Measurements from ENCODE around the gene PHAF1.
"Not testable (repeated sequence)": the region's sequence is repeated elsewhere in the genome, so short reads cannot be mapped to it uniquely, and the experiment has no call there.

The PHAF1 gene

DNA sequence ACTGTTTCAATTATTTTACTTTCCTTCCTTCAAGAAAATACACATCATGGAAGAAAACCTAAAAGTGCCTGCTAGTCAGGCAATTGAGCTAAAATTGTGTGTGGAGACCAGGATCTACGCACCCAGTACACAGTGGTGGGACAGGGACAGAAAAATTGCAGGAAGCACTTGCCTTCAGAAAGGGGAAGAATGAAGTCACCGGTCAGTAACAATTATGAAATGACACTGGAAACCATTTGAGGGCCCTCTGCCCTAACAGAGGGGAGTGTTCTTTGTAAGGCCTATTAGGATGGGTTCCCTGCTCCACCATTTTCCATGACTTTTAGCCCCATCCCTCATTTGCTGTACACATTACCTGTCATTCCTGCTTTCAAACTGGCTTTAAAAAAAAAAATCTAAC lies 4.5 kb upstream of the PHAF1 start:
- no peak for DNase-seq

DNA sequence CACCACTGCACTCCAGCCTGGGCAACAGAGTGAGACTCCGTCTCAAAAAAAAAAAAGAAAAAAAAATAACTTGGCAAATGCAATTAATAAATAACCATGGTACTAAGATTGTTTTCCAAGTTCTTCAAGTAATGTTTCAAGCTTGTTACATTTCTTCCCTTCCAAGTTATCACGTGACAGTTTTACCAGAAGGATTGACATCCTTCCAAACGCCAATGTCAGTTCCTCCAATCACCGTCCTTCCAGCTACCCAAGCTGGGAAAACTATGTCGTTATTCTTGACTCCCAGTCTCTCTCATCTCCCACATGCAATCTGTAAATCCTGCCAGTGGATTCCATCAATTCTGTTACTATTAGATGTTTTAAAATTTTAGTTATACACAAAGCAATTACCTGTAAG lies 3.9 kb upstream of the PHAF1 start:
- no peak for DNase-seq

DNA sequence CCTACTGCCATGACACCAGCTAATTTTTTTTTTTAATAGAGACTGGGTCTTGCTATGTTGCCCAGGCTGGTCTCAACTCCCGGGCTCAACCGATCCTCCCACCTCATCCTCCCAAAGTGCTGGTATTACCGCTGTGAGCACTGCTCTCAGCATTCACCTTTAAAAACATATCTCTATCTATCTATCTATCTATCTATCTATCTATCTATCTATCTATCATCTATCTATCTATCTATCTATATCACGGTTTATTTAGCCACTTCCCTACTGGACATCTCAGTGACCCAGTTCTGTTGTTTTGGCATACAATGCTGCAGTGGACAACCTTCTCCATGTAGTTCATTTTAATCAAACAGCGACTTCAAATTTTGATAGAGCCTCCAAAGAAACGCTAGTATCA lies 1.3 kb upstream of the PHAF1 start:
- no peak for DNase-seq

DNA sequence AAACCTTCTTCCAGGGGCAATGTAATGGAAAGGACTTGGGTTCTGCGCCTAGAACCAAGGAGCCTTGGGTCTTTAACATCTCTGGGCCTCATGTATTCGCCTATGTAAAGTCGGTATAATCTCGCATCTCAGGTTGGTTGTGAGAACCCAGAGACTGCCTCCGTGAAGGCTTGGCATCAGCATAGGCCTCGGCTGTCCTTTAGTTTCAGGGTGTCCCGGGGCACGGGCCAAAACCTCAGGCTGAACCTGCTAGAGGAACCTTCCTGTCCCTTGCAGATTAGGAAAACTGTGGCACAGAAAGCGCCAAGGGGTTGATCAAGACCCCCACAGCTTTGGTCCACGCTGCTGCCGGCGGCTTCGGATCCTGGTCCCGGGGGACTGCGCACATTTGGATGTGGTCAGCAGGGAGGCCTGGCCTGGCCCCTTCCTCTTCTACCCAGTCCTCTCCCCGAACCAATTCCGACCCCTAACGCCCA lies 772 bp upstream of the PHAF1 start:
- DNase-seq = no peak

DNA sequence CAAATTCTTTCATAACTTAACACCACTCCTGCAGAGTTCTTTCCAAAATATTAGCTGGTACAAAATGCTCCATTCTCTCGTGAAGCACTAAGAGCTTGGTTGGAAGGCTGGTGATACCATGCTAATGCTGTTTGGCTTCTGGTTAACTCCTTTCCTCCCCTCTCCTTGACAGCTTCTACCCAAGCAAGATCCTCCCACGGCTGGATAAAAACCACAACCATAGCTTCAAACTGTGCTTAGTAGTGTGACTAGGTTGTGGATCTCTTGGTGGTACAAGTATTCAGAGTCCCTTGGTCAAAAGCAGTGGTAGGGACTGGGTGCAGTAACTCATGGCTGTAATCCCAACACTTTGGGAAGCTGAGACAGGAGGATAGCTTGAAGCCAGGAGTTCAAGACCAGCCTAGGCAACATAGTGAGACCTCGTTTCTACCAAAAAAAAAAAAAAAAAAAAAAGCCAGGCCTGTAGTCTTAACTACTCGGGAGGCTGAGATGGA lies 2.3 kb downstream of the PHAF1 start:
- DNase-seq = no peak

DNA sequence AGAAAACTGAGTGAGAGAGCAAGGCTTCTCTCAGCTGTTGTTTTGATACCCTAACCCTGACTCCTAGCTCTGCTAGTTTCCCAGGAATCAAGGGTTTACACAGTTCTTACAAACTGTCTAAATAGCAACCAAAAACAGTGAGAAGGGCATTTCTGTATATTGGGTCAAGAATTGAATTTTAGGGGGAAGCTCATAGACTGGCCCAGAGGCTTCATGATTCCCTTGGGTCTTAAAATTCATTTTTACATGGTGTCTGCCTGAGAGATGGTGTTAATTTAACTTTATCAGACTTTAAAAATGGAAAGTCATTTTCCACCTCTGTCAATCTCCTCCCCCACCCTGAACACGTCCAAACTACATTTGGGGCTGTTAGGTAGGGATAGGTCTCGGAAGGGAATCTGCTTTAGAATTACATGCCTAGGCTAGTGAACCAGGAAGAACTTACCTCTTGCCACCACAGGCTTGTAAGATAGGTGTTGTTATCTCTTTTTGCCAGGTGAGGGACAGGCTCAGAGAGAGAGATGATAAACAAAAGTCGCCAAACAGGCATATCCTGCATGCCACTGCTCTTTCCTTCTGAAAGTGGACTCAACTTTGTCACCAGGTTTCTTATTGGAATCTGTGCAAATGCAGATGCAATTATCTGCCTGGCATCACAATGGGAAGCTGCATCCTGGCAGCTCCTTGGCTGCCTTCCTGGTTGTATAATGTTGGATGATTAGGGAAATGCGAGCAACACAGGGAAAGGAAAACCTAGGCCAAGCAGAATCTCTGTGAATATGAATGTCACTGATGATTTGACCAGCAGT lies 3.1 kb downstream of the PHAF1 start:
- DNase-seq = peak; percentile 35

DNA sequence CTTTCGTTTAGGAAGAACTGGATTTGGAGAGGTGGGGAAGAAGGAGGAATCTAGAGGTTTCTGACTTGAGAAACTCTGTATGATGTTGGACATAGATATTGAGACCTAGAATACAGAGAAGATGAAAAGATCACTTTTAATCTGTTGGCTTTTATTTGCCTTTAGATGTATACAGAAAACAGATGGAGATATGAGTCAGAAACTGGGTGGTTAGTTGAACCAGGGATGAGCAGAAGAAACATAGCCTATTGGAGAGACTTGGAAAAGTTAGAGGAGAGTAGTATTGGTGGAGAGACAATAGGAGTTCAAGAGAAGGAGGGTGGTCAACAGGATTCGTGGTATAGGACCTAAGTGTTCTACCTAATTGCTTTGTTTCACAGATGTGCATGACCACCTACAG lies 5.1 kb downstream of the PHAF1 start:
- no peak for DNase-seq

DNA sequence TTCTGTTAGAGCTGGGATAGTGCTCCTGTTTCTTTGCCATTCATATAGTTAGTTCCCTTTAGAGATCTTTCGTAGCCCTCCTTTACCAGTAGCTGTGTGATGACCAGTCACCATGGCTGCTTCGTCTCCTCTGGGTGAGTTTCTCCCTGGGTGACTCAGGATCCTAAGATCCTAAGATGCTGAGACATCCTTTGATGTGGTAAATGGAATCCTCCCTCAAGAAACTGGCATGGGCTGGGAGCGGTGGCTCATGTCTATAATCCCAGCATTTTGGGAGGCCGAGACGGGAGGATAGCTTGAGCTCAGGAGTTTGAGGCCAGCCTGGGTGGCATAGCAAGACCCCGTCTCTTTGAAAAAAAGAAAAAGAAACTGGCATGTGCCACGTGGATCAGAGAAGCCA lies 5.9 kb downstream of the PHAF1 start:
- DNase-seq = no peak

DNA sequence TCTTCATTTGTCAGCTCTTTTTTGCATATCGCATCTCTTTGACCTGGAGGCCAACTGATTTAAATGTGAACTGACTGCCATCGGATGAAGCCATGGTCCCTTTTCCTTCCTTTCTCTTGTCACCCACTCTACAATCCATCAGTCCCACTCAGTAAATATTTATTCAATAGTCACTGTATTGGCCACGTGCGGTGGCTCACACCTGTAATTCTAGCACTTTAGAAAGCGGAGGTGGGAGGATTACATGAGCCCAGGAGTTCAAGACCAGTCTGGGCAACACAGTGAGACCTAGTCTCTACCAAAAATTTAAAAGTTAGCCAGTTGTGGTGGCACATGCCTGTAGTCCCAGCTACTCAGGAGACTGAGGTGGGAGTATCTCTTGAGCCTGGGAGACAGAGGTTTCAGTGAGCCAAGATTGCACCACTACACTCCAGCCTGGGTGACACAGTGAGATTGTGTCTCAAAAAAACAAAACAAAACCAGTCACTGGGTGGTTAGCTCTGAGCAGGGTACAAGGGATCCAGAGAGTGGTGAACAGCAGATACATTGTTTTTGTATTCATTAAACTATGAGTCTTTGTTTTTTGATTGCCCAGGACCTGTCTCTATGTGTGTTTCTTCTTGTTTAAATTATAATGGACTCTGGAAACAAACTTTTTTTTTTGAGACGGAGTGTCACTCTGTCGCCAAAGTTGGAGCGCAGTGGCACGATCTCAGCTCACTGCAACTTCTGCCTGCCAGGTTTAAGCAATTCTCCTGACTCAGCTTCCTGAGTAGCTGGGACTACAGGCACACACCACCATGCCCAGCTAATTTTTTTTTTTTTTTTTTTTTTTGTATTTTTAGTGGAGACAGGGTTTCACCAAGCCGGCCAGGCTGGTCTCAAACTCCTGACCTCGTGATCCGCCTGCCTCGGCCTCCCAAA lies 6.9 kb downstream of the PHAF1 start:
- DNase-seq = peak; percentile 27

DNA sequence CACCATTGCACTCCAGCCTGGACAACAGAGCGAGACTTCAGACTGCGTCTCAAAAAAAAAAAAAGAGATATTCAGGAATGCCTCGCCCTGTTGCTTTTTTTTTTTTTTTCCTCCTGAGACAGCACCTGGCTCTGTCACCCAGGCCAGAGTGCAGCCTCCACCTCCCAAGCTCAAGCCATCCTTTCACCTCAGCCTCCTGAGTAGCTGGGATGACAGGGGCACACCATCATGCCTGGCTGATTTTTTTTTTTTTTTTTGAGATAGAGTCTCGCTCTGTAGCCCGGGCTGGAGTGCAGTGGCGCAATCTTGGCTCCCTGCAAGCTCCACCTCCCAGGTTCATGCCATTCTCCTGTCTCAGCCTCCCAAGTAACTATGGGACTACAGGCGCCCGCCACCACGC lies 8.0 kb downstream of the PHAF1 start:
- no peak for DNase-seq

DNA sequence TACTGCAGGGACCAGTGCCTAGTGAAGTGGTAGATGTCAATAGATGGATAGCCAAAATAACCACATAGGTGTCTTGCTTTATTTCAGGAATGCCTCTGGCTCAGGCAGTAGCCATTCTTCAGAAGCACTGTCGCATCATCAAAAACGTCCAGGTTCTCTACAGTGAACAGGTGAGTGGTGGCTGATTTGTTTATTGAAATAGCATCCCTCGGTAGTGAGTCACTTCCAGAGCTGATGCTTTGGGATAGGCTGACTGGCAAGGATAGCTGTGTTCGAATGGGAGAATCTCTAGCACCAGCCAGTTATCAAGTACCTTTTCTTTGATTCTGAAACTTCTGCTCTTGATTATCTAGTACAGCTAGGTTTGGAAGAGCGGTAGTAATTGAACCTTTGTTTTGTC lies 10.3 kb downstream of the PHAF1 start:
- peak; percentile 22 for DNase-seq

DNA sequence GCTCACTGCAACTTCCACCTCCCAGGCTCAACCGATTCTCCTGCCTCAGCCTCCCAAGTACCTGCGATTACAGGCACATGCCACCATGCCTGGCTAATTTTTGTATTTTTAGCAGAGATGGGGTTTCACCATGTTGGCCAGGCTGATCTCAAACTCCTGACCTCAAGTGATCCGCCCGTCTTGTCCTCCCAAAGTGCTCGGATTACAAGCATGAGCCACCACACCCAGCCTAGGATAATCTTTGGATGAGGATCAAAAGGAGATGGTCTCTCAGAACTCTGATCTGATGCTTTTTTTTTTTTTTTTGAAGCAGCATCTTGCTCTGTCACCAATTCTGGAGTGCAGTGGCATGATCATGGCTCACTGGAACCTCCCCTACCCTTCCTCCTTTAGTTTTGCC lies 13.1 kb downstream of the PHAF1 start:
- DNase-seq = not testable (repeated sequence)

DNA sequence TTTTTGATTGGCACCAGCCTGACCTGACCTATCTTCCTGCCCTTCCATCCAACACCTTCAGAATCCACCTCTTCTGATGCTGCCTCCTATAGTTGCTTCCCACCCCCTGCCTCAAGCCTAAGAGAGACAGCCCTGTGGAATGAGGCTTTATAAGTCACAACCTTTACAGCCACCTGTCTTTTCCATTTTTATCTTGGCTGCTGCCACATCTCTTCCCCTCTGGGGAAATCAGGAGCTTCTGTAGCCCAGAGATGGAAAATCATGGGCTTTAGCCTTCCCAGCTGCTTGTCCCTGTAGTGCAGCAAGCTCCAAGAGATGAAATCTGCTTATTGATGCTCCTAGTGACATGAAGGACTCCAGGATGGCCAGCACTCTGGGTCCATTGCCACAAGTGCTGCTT lies 18.7 kb downstream of the PHAF1 start:
- no peak for DNase-seq

DNA sequence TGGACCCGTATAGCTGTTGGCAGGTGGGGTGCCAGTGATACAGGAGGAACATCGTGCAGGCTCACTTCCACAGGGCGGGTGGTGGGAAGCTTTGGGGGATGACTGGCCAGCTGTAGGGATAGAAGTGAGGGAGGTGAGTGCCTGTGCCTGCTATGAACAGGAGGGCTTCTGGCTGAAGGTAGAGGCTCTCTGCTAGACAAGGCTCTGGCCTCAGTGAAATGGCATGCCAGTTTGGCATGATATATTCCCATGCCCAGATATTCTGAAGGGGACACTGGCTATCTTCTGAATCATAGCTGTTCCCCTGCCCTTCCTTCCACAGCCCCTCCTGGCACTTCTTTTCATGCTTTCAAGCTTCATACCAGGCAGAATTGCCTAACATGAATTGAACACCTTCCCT lies 19.1 kb downstream of the PHAF1 start:
- no peak for DNase-seq

DNA sequence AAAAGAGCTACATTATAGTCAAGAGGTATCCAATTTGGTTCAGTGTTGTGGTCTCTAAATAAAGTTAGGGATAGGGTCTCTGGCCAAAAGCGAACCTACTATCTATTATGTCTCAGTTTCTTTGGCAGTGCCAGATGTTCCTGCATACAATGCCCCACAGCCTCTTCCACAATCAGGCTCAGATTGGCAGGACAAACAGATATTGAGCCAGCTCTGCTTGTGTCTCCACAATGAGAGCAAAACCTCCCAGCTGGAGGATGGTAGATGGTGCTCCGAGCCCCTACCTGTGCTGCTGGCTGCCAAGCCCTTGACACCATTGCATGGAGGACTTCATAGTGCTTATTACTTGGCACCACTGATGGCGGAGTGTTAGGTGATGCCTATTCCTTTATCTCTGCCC lies 19.7 kb downstream of the PHAF1 start:
- DNase-seq = no peak

DNA sequence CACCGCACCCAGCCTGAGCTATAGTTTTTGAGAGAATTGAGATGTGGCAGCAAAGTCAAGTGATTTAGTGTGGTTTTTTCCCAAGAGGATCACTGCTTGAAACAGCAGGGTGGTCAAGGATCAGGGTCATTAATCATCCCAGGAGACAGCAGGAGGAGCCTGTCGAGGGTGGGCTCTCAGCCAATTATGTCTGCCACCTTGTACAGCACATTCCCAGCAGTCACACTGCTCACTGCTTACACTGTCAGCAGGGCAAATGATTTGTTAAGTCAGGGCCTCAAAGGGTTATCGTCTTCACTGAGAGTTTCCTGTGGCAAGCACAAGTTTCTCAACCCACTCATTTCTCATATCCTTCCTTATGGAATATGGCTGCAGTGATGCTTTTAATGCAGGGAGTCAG lies 27.9 kb downstream of the PHAF1 start:
- DNase-seq = no peak

DNA sequence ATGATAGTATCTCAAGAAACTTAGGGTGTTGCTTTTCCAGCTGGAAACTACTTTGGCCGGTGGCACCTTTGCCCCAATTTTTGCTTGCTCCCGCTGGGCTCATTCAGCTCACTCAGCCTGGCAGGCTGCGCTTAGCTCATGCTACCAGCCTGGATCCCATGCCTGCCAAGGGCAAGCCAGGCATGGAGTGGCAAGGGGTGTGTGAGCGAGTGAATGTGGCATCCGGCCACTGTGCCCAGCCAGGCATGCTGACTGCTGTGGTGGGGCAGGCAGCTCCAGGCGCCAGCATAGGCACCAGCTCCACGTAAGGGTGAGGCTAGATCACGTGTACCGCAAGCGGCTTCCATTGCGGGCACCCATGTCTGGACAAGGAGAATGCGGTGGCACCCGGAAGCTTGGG lies 31.6 kb downstream of the PHAF1 start:
- DNase-seq = no peak

DNA sequence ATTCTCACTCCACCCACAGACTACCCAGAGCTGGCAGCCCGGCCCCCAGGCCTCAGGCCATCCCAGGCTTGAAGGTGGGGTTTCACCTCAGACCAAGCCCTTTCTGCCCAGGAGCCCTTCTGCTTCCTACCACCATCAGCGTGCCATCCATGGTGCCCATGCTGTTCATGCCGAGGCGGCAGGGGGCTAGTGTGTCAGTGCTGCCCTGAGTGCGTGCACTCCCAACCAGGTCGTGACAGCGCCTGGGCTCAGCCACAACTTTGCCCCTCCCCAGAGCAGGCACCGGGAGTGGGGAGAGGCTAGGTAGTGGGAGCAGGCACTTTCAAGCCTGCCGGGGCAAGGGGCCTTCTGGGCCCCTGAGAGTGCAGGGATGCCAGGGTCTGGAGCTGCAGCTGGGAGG lies 32.6 kb downstream of the PHAF1 start:
- no peak for DNase-seq

DNA sequence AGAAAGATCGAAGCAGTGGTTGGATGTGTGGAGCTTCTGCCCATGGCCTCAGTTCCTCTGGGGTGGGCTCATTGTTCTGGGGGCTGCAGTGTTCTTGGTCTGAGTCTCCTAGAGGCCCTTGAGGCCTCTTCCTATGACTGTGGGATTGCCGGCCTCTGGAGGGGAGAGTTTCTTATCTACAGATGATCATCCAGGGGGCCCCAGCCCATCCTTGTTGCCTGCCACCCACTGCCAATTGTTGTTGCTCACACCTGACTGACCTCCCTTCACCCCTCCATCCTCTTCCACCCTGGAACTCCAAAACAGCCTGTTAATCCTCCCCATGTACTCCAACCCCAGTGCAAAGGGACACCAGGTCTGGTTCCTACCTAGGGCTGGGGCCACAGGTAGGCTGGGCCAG lies 35.2 kb downstream of the PHAF1 start:
- DNase-seq = no peak

DNA sequence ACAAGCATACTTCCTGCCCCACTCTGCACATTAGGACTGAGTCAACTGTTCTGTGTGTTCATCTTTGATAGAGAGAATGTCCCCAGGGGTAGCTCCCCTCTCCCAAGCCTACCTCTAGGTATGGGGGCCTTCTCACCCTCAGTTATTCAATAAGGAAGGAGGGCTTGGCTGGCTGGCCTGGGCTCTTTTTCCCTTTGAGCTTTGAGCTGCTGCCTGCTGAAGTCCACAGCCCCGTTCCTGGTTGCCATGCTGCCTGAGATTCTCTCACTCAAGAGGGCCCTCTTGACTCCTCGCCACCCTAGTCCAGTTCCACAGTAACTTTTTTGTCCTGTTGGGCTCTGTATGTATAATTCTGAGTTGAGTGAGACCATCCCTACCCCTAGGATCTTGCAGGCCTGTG lies 36.0 kb downstream of the PHAF1 start:
- DNase-seq = no peak

DNA sequence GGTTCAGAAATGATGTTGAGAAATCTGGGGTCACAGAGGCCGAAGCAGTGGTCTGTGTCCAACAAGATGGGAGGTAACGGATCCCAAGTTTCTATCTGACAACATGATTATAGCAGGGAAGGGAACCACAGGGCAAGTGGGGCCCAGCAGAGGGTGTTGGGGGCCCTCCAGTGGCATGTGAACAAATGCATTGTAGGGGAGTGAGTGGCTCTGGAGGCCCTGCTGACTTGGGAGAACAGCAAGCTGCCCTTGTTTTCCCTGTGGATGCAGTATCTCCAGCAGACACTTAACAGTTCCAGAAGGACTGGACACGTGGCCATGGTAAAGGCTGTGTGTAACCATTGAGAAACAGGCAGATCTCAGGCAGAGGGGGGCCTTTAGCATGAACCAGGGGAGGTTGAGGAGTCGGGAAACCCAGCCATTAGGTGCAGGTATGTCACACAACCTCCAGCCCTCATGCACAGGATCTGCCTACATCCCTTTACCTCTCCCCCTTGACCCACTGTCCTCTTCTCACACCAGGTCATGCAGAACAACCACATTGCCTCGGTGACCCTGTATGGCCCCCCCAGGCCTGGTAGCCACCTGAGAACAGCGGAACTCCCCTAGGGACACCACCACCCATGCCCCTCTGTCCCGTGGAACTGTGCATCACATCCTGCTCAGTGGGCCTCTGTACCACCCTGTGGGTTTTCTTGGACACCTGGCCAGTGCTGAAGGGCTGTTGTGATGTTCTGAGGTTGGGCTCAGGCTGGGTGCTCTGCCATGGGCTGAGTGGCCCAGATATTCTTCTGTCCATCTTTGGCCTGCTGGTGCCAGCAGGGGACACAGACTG lies 37.0 kb downstream of the PHAF1 start:
- DNase-seq = no peak

DNA sequence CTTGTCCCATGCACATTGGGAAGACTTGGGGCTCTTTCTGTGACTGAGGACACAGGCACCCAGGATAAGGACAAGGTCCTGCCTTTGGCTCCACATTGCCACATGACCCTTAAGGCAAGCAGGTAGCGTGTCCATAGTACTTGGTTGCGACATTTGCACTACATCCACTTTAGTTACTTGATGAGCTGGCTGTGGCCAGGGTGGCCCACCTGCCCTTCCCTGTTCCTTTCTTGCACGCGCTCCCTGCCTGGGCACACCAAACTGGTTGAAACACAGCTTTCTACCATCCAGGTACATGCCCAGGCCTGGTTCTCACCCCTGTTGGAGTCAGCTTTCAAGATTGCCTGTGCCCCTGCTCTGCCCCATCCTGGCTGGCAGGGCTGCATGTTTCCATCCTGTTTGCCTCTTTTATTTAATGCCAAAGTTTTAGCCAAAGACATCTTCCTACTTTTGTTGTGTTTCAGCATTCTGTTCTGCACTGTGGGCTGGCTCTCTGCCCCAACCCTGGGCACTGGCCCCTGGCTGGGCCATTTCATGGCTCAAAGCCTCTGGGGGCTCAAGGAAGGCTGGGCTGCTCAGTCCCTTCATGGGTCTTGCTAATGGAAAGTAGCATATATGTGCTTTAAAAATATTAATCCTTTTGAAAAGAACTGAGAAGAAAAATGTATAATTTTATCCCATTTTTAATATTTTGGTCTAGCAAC lies 37.8 kb downstream of the PHAF1 start:
- no peak for DNase-seq
